ENCODE data around the gene ABCG1. TPM values are rescaled to one million over a fixed set of nuclear protein-coding genes. Genes with fewer than 3 reads are reported as not detected.

Gene ABCG1
- total and polyA plus RNA-seq, 2 donors (not counting 3 experiments of a cell fraction or from before 2014, with no cell fraction given) = 6.7 to 19.6 TPM

GRCh38 chr21:42319376-42319775, 100.4 kb downstream of the ABCG1 start:
- Histone ChIP-seq H3K4me3 (replicated peaks in 1 of 3; ENCODE audit: insufficient read depth in 1 of 3, low read depth in 1 of 3, low read length in 3 of 3) (no peak overlapping the region), H4K20me1 (replicated peaks; ENCODE audit: control insufficient read depth, extremely low read depth, insufficient read depth, low read length) (no peaks in the 10 kb centered on the region), H3K4me2 (ENCODE audit: insufficient read depth, low read length) (no peak overlapping the region), H3K27me3 (ENCODE audit: control insufficient read depth in 2 of 2, insufficient read depth in 2 of 2, low read length in 2 of 2) (peaks cover 2 to 4% of the 10 kb centered on the region in 2 experiments), H3K9me3 (replicated peaks; ENCODE audit: control insufficient read depth, insufficient read depth, low read length) (no peaks in the 10 kb centered on the region), H3K27ac (ENCODE audit: insufficient read depth, low read depth, low read length) (no peak overlapping the region), H2AFZ (ENCODE audit: low read depth, low read length) (no peak overlapping the region), H3K4me1 (ENCODE audit: control insufficient read depth, extremely low read depth, insufficient read depth, low read length) (no peaks in the 10 kb centered on the region), H3K9ac (replicated peaks; ENCODE audit: extremely low read depth, insufficient read depth, low read length) (no peak overlapping the region), H3K9me1 (replicated peaks; ENCODE audit: control insufficient read depth, extremely low read depth, insufficient read depth, low read length) (no peaks in the 10 kb centered on the region), H3K79me2 (ENCODE audit: control insufficient read depth, insufficient read depth, low read length) (no peaks in the 10 kb centered on the region), H3K36me3 (ENCODE audit: control insufficient read depth in 2 of 2, extremely low read depth in 1 of 2, insufficient read depth in 2 of 2, low read length in 2 of 2) (no peaks in the 10 kb centered on the region)
- BruUV-seq (replicated peaks) = no TSS peak
- DNase-seq (ENCODE audit: low read depth, low spot score) = no peak
- POLR2A ChIA-PET = no interaction called here
- intact Hi-C loops (cut with micrococcal nuclease) = no loop called here
- CTCF ChIA-PET = interaction anchor here (2.5 kb wide), 1 partner anchor 9 kb away, joined by 19 read pairs; no protein-coding TSS in a partner anchor
- dilution Hi-C loops (cut with MboI; ENCODE audit: extremely low pct_ligation_motif_present, low sequenced_read_pairs) = no loop called here
- TF ChIP-seq EZH2 (IDR thresholded peaks at IDR 0.05; ENCODE audit: borderline replicate concordance, low read depth, low read length, severe bottlenecking) = no peak
- no peak for TF ChIP-seq JUN (IDR thresholded peaks at IDR 0.05; ENCODE audit: borderline replicate concordance, insufficient read depth, insufficient read length, low read depth)
- peak; percentile 39 for TF ChIP-seq GATA2 (IDR thresholded peaks at IDR 0.05; ENCODE audit: insufficient read depth, insufficient read length, low read depth, low read length)
- TF ChIP-seq FOS (IDR thresholded peaks at IDR 0.05; ENCODE audit: borderline replicate concordance, insufficient read depth, low read length) = peak; percentile 9
- no peak for FAIRE-seq

GRCh38 chr21:42319851-42320572, 101.1 kb downstream of the ABCG1 start:
- no peaks in the 10 kb centered on the region for H3K9me3 ChIP-seq (replicated peaks; ENCODE audit: control insufficient read depth, insufficient read depth, low read length)
- no TSS peak for BruUV-seq (replicated peaks)
- no peak overlapping the region for H3K9ac ChIP-seq (replicated peaks; ENCODE audit: extremely low read depth, insufficient read depth, low read length)
- no peak overlapping the region for H3K27ac ChIP-seq (ENCODE audit: insufficient read depth, low read depth, low read length)
- no peak for FAIRE-seq
- H4K20me1 ChIP-seq (replicated peaks; ENCODE audit: control insufficient read depth, extremely low read depth, insufficient read depth, low read length) = no peaks in the 10 kb centered on the region
- intact Hi-C loops (cut with micrococcal nuclease) = no loop called here
- H3K79me2 ChIP-seq (ENCODE audit: control insufficient read depth, insufficient read depth, low read length) = no peaks in the 10 kb centered on the region
- no peak for DNase-seq (ENCODE audit: low read depth, low spot score)
- no peak overlapping the region for H3K4me2 ChIP-seq (ENCODE audit: insufficient read depth, low read length)
- H3K4me3 ChIP-seq (replicated peaks in 1 of 3; ENCODE audit: insufficient read depth in 1 of 3, low read depth in 1 of 3, low read length in 3 of 3) = no peak overlapping the region
- TF ChIP-seq POLR2AphosphoS5 (IDR thresholded peaks at IDR 0.05; ENCODE audit: insufficient read depth, low read depth, low read length) (no peak), MAX (IDR thresholded peaks at IDR 0.05; ENCODE audit: insufficient read depth, insufficient read length) (no peak), EZH2 (IDR thresholded peaks at IDR 0.05; ENCODE audit: borderline replicate concordance, low read depth, low read length, severe bottlenecking) (no peak), MYC (IDR thresholded peaks at IDR 0.05; ENCODE audit: low read depth, low read length) (no peak), FOS (IDR thresholded peaks at IDR 0.05; ENCODE audit: borderline replicate concordance, insufficient read depth, low read length) (no peak), GATA2 (IDR thresholded peaks at IDR 0.05; ENCODE audit: insufficient read depth, insufficient read length, low read depth, low read length) (no peak), JUN (IDR thresholded peaks at IDR 0.05; ENCODE audit: borderline replicate concordance, insufficient read depth, insufficient read length, low read depth) (no peak), POLR2A (IDR thresholded peaks at IDR 0.05; ENCODE audit: low read depth, low read length) (no peak), CTCF (IDR thresholded peaks at IDR 0.05; ENCODE audit: extremely low read depth in 1 of 2, insufficient read depth in 1 of 2, low read depth in 1 of 2, low read length in 2 of 2) (no peak)
- CTCF ChIA-PET = interaction anchor here (0.9 to 2.5 kb wide), 2 partner anchors 9 to 10 kb away, joined by 3 to 19 read pairs; no protein-coding TSS in a partner anchor
- H3K9me1 ChIP-seq (replicated peaks; ENCODE audit: control insufficient read depth, extremely low read depth, insufficient read depth, low read length) = no peaks in the 10 kb centered on the region
- H3K27me3 ChIP-seq (ENCODE audit: control insufficient read depth in 2 of 2, insufficient read depth in 2 of 2, low read length in 2 of 2) = peaks cover 0 to 5% of the 10 kb centered on the region in 2 experiments
- no peak overlapping the region for H2AFZ ChIP-seq (ENCODE audit: low read depth, low read length)
- H3K4me1 ChIP-seq (ENCODE audit: control insufficient read depth, extremely low read depth, insufficient read depth, low read length) = no peaks in the 10 kb centered on the region
- no peaks in the 10 kb centered on the region for H3K36me3 ChIP-seq (ENCODE audit: control insufficient read depth in 2 of 2, extremely low read depth in 1 of 2, insufficient read depth in 2 of 2, low read length in 2 of 2)
- POLR2A ChIA-PET = no interaction called here
- dilution Hi-C loops (cut with MboI; ENCODE audit: extremely low pct_ligation_motif_present, low sequenced_read_pairs) = no loop called here

Measured in endothelial cell of umbilical vein (primary cell).